ENCODE data around the gene SMYD4.
"Not testable (repeated sequence)": the region's sequence is repeated elsewhere in the genome, so short reads cannot be mapped to it uniquely, and the experiment has no call there.

Gene SMYD4

GRCh38 chr17:1829592-1830257 is at the start of gene SMYD4, which contains the start of gene RPA1:
SMYD4 (minus strand) TSS chr17:1829902; CDS start chr17:1827994, 1,908 bp downstream.
RPA1 (plus strand) TSS chr17:1830005; CDS start chr17:1830094, 89 bp downstream.
- DNase-seq (ENCODE audit: low read depth in 2 of 2) = peak; percentile 68 to 86

GRCh38 chr17:1878419-1879121 is 48.9 kb upstream of the SMYD4 start:
- no peak for DNase-seq (ENCODE audit: low read depth in 2 of 2)

- DNase-seq (ENCODE audit: low read depth in 2 of 2) = no peak
Measured at GRCh38 chr17:1875597-1875996, 45.9 kb upstream of the SMYD4 start.

GRCh38 chr17:1873418-1873817 is 43.7 kb upstream of the SMYD4 start:
- DNase-seq (ENCODE audit: low read depth in 2 of 2) = no peak

- no peak for DNase-seq (ENCODE audit: low read depth in 2 of 2)
Measured at GRCh38 chr17:1872976-1873375, 43.3 kb upstream of the SMYD4 start.

- no peak for DNase-seq (ENCODE audit: low read depth in 2 of 2)
Measured at GRCh38 chr17:1872254-1872653, 42.6 kb upstream of the SMYD4 start.

GRCh38 chr17:1871756-1872155 is 42.1 kb upstream of the SMYD4 start:
- DNase-seq (ENCODE audit: low read depth in 2 of 2) = no peak

- DNase-seq (ENCODE audit: low read depth in 2 of 2) = no peak
Measured at GRCh38 chr17:1870592-1870991, 40.9 kb upstream of the SMYD4 start.

- DNase-seq (ENCODE audit: low read depth in 2 of 2) = no peak
Measured at GRCh38 chr17:1868090-1868489, 38.4 kb upstream of the SMYD4 start.

GRCh38 chr17:1867307-1867706 is 37.6 kb upstream of the SMYD4 start:
- DNase-seq (ENCODE audit: low read depth in 2 of 2) = no peak

GRCh38 chr17:1865252-1866037 is 35.7 kb upstream of the SMYD4 start:
- peak in 1 of 2 donors; percentile 17 for DNase-seq (ENCODE audit: low read depth in 2 of 2)

GRCh38 chr17:1861391-1862010 is 31.8 kb upstream of the SMYD4 start:
- no peak for DNase-seq (ENCODE audit: low read depth in 2 of 2)

GRCh38 chr17:1860978-1861377 is 31.3 kb upstream of the SMYD4 start:
- no peak for DNase-seq (ENCODE audit: low read depth in 2 of 2)

GRCh38 chr17:1856462-1856861 is 26.8 kb upstream of the SMYD4 start:
- not testable (repeated sequence) for DNase-seq (ENCODE audit: low read depth in 2 of 2)

- DNase-seq (ENCODE audit: low read depth in 2 of 2) = no peak
Measured at GRCh38 chr17:1853698-1854097, 24.0 kb upstream of the SMYD4 start.

GRCh38 chr17:1852327-1852726 is 22.6 kb upstream of the SMYD4 start:
- DNase-seq (ENCODE audit: low read depth in 2 of 2) = no peak

GRCh38 chr17:1847191-1847590 is 17.5 kb upstream of the SMYD4 start:
- DNase-seq (ENCODE audit: low read depth in 2 of 2) = no peak

GRCh38 chr17:1843947-1844346 is 14.2 kb upstream of the SMYD4 start:
- DNase-seq (ENCODE audit: low read depth in 2 of 2) = no peak

- DNase-seq (ENCODE audit: low read depth in 2 of 2) = no peak
Measured at GRCh38 chr17:1839516-1839915, 9.8 kb upstream of the SMYD4 start.

- peak in 1 of 2 donors; percentile 24 for DNase-seq (ENCODE audit: low read depth in 2 of 2)
Measured at GRCh38 chr17:1834380-1835149, 4.9 kb upstream of the SMYD4 start.

GRCh38 chr17:1830288-1830687 is 586 bp upstream of the SMYD4 start:
- DNase-seq (ENCODE audit: low read depth in 2 of 2) = no peak
